Measurements from ENCODE around the gene MEAF6. TPM values are rescaled to one million over a fixed set of nuclear protein-coding genes. Genes with fewer than 3 reads are reported as not detected.
"Not testable (repeated sequence)": the region's sequence is repeated elsewhere in the genome, so short reads cannot be mapped to it uniquely, and the experiment has no call there.

Gene MEAF6
- total and polyA plus RNA-seq, 4 donors: 18.7 to 25.3 (median 21.2) TPM

DNA sequence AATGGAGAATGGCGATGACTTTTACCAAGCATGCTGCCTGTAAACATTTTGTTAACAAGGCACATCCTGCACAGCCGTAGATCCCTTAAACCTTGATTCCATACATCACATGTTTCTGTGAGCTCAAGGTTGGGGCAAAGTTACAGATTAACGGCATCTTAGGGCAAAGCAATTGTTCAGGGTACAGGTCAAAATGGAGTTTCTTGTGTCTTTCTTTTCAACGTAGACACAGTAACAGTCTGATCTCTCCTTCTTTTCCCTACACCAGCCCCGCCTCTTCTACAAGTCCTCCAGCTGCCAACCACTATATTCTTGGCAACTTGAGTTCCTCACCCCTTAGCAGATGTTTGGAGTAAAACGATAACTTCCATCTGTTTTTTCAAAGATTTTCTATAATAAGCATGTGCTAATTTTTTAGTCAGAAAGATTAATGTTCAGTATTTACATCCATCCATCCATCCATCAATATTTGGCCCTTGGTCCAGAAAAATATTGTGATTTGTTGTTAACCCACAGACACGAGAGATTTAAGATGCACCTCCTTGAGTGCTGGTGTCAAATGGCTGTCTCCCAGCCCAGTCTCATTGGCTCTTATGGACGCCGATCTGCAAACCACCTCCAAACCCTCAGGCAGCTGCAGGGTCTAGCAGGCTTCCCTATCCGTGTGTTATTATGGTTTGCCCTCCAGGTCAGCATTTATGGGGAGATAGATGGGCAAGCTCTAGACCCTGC, 46.0 kb upstream of the MEAF6 start (continued):
- no peak for TF ChIP-seq RXRA (IDR thresholded peaks at IDR 0.05)
- no peak for TF ChIP-seq FOXA1 (IDR thresholded peaks at IDR 0.05)
- TF ChIP-seq TAF1 (conservative IDR thresholded peaks at IDR 0.05): no peak
- no peak for TF ChIP-seq HNF4G (IDR thresholded peaks at IDR 0.05)
- TF ChIP-seq JUND (IDR thresholded peaks at IDR 0.05): no peak
- TF ChIP-seq, protein P1, sequence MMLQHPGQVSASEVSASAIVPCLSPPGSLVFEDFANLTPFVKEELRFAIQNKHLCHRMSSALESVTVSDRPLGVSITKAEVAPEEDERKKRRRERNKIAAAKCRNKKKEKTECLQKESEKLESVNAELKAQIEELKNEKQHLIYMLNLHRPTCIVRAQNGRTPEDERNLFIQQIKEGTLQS (IDR thresholded peaks at IDR 0.05): no peak
- no peak for TF ChIP-seq HNF4A (conservative IDR thresholded peaks at IDR 0.05)
- no peak for TF ChIP-seq SP1 (IDR thresholded peaks at IDR 0.05)
- TF ChIP-seq, protein P2, sequence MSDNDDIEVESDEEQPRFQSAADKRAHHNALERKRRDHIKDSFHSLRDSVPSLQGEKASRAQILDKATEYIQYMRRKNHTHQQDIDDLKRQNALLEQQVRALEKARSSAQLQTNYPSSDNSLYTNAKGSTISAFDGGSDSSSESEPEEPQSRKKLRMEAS (IDR thresholded peaks at IDR 0.05): no peak

DNA sequence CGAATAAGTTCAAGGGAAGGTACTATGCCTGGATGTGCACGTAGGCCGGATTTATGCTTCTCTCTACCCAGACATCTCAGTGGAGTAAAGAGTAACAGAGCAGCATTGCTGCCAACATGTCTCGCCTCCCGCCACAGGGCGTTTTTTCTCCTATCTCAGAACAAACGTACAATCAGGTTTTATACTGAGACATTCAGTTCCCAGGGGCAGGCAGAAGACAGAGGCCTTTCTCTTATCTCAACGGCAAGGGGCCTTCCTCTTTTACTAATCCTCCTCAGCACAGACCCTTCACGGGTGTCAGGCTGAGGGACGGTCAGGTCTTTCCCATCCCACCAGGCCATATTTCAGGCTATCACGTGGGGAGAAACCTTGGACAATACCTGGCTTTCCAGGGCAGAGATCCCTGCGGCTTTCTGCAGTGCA, 45.4 kb upstream of the MEAF6 start:
- H3K4me3 ChIP-seq (ENCODE audit: low read depth in 1 of 3, low read length in 3 of 3); H3K27me3 ChIP-seq (ENCODE audit: control insufficient read depth in 4 of 4, insufficient read depth in 4 of 4, low read length in 3 of 4); H3K9me3 ChIP-seq (ENCODE audit: control insufficient read depth in 4 of 4, low read length in 3 of 4); DNase-seq (ENCODE audit: low spot score); H3K27ac ChIP-seq (ENCODE audit: low read depth in 1 of 2, low read length in 2 of 2); H3K9ac ChIP-seq (ENCODE audit: low read depth in 1 of 2, low read length in 2 of 2); H3K36me3 ChIP-seq (ENCODE audit: control insufficient read depth in 4 of 4, insufficient read depth in 3 of 4, low read depth in 1 of 4, low read length in 3 of 4): not testable (repeated sequence)
- WGBS: 76% methylated on average over 12 of the region's 12 CpGs
- H3K4me1 ChIP-seq (ENCODE audit: control insufficient read depth in 4 of 4, insufficient read depth in 4 of 4, low read length in 3 of 4): peaks cover 0 to 16% (median 8%) of the 10 kb centered on the region in 4 donors

DNA sequence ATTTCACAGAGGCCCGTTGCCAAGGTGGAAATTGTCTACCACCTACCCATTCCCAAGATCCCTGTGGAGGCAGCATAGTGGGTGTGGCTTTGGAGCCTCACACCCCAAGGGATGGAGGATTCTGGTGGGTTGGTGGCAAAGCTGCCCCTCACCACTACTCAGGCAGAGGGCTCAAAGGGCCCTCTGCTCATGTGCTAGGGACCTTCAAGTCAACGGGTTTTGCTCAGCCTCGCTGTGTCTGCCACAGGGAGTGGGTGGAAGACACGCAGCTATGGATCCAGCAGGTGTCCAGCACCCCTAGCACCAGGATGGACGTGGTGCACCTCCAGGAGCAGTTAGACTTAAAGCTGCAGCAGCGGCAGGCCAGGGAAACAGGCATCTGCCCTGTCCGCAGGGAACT, 44.5 kb upstream of the MEAF6 start:
- WGBS: 94% methylated on average over 7 of the region's 7 CpGs
- no peak overlapping the region for H3K4me3 ChIP-seq (ENCODE audit: low read depth in 1 of 3, low read length in 3 of 3)
- TF ChIP-seq, protein P2 (IDR thresholded peaks at IDR 0.05): no peak
- TF ChIP-seq GABPA (IDR thresholded peaks at IDR 0.05 in 1 of 2, conservative IDR thresholded peaks at IDR 0.05 in 1 of 2): no peak
- no peak overlapping the region for H3K9ac ChIP-seq (ENCODE audit: low read depth in 1 of 2, low read length in 2 of 2)
- DNase-seq (ENCODE audit: low spot score): no peak
- peaks cover 0 to 16% (median 8%) of the 10 kb centered on the region in 4 donors for H3K4me1 ChIP-seq (ENCODE audit: control insufficient read depth in 4 of 4, insufficient read depth in 4 of 4, low read length in 3 of 4)
- no peaks in the 10 kb centered on the region for H3K9me3 ChIP-seq (ENCODE audit: control insufficient read depth in 4 of 4, low read length in 3 of 4)
- no peak overlapping the region for H3K27ac ChIP-seq (ENCODE audit: low read depth in 1 of 2, low read length in 2 of 2)
- H3K36me3 ChIP-seq (ENCODE audit: control insufficient read depth in 4 of 4, insufficient read depth in 3 of 4, low read depth in 1 of 4, low read length in 3 of 4): peaks cover 0 to 5% (median 2%) of the 10 kb centered on the region in 4 donors
- H3K27me3 ChIP-seq (ENCODE audit: control insufficient read depth in 4 of 4, insufficient read depth in 4 of 4, low read length in 3 of 4): no peaks in the 10 kb centered on the region

DNA sequence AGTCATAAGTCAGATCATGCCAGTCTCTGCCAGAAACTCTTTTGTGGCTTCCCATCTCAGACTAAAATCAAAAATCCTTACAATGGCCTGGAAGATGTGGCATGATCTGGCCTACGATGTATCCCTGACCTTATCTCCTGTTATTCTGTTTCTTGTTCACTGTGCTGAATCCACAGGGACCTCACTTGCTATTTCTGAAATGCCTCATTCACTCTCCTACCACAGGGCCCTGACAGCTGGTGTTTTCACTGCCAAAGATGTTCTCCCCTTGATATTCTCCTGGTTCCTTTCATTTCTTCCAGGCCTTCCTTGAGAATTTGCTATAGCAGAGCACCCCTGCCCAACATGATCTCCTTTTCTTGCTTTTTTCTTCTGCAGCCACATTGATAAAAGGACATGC, 43.8 kb upstream of the MEAF6 start:
- peaks cover 0 to 18% (median 10%) of the 10 kb centered on the region in 4 donors for H3K4me1 ChIP-seq (ENCODE audit: control insufficient read depth in 4 of 4, insufficient read depth in 4 of 4, low read length in 3 of 4)
- H3K27me3 ChIP-seq (ENCODE audit: control insufficient read depth in 4 of 4, insufficient read depth in 4 of 4, low read length in 3 of 4): no peaks in the 10 kb centered on the region
- no peak overlapping the region for H3K9ac ChIP-seq (ENCODE audit: low read depth in 1 of 2, low read length in 2 of 2)
- no peaks in the 10 kb centered on the region for H3K9me3 ChIP-seq (ENCODE audit: control insufficient read depth in 4 of 4, low read length in 3 of 4)
- 90% methylated on average over 1 of the region's 1 CpG for WGBS
- no peak for DNase-seq (ENCODE audit: low spot score)
- H3K4me3 ChIP-seq (ENCODE audit: low read depth in 1 of 3, low read length in 3 of 3): no peak overlapping the region
- no peak overlapping the region for H3K27ac ChIP-seq (ENCODE audit: low read depth in 1 of 2, low read length in 2 of 2)
- H3K36me3 ChIP-seq (ENCODE audit: control insufficient read depth in 4 of 4, insufficient read depth in 3 of 4, low read depth in 1 of 4, low read length in 3 of 4): peaks cover 0 to 5% (median under 1%) of the 10 kb centered on the region in 4 donors
- TF ChIP-seq NR2F2 (IDR thresholded peaks at IDR 0.05): no peak
- TF ChIP-seq, protein P2 (IDR thresholded peaks at IDR 0.05): no peak
- TF ChIP-seq HNF4G (IDR thresholded peaks at IDR 0.05): no peak
- TF ChIP-seq, protein P3, sequence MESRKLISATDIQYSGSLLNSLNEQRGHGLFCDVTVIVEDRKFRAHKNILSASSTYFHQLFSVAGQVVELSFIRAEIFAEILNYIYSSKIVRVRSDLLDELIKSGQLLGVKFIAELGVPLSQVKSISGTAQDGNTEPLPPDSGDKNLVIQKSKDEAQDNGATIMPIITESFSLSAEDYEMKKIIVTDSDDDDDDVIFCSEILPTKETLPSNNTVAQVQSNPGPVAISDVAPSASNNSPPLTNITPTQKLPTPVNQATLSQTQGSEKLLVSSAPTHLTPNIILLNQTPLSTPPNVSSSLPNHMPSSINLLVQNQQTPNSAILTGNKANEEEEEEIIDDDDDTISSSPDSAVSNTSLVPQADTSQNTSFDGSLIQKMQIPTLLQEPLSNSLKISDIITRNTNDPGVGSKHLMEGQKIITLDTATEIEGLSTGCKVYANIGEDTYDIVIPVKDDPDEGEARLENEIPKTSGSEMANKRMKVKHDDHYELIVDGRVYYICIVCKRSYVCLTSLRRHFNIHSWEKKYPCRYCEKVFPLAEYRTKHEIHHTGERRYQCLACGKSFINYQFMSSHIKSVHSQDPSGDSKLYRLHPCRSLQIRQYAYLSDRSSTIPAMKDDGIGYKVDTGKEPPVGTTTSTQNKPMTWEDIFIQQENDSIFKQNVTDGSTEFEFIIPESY (IDR thresholded peaks at IDR 0.05): no peak
- TF ChIP-seq, protein P1 (IDR thresholded peaks at IDR 0.05): no peak
- no peak for TF ChIP-seq YY1 (IDR thresholded peaks at IDR 0.05)
- no peak for TF ChIP-seq FOXA1 (IDR thresholded peaks at IDR 0.05)
- TF ChIP-seq, protein P4, sequence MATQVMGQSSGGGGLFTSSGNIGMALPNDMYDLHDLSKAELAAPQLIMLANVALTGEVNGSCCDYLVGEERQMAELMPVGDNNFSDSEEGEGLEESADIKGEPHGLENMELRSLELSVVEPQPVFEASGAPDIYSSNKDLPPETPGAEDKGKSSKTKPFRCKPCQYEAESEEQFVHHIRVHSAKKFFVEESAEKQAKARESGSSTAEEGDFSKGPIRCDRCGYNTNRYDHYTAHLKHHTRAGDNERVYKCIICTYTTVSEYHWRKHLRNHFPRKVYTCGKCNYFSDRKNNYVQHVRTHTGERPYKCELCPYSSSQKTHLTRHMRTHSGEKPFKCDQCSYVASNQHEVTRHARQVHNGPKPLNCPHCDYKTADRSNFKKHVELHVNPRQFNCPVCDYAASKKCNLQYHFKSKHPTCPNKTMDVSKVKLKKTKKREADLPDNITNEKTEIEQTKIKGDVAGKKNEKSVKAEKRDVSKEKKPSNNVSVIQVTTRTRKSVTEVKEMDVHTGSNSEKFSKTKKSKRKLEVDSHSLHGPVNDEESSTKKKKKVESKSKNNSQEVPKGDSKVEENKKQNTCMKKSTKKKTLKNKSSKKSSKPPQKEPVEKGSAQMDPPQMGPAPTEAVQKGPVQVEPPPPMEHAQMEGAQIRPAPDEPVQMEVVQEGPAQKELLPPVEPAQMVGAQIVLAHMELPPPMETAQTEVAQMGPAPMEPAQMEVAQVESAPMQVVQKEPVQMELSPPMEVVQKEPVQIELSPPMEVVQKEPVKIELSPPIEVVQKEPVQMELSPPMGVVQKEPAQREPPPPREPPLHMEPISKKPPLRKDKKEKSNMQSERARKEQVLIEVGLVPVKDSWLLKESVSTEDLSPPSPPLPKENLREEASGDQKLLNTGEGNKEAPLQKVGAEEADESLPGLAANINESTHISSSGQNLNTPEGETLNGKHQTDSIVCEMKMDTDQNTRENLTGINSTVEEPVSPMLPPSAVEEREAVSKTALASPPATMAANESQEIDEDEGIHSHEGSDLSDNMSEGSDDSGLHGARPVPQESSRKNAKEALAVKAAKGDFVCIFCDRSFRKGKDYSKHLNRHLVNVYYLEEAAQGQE (IDR thresholded peaks at IDR 0.05): no peak
- no peak for TF ChIP-seq RAD21 (IDR thresholded peaks at IDR 0.05)
- no peak for TF ChIP-seq RXRA (IDR thresholded peaks at IDR 0.05)
- no peak for TF ChIP-seq FOXA2 (IDR thresholded peaks at IDR 0.05)
- TF ChIP-seq GABPA (IDR thresholded peaks at IDR 0.05 in 1 of 2, conservative IDR thresholded peaks at IDR 0.05 in 1 of 2): no peak
- no peak for TF ChIP-seq JUND (IDR thresholded peaks at IDR 0.05)
- TF ChIP-seq HNF4A (conservative IDR thresholded peaks at IDR 0.05): no peak
- TF ChIP-seq EGR1 (IDR thresholded peaks at IDR 0.05; ENCODE audit: low read depth in 2 of 2): no peak
